GM19467 (cell line): ENCODE measurements around the gene APBA2.

Experiments used
- ATAC-seq: cut with Tn5 transposase; IDR thresholded peaks from one replicate; pipeline ENCODE4 v1.9.1; 2021; ENCODE audit warnings: mild to moderate bottlenecking, moderate library complexity; ENCODE audit not compliant: unreplicated experiment

Gene APBA2

GRCh38 chr15:29072444-29072843, 186.7 kb downstream of the APBA2 start:
- ATAC-seq, result no peak

DNA sequence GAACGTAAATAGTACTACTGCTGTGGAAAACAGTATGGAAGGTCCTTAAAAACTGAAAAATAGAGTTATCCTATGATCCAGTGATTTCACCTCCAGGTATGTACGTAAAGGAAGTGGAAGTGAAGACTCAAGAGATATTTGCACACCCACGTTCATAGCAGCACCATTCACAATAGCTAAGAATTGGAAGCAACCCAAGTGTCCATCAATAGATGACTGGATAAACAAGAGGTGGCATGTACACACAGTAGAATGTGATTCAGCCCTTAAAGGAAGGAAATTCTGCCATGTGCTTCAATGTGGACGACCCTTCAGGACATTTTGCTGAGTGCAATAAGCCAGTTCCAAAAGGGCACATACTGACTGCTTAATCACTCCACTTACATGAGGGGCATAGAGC, 188.3 kb downstream of the APBA2 start:
- ATAC-seq, result no peak

DNA sequence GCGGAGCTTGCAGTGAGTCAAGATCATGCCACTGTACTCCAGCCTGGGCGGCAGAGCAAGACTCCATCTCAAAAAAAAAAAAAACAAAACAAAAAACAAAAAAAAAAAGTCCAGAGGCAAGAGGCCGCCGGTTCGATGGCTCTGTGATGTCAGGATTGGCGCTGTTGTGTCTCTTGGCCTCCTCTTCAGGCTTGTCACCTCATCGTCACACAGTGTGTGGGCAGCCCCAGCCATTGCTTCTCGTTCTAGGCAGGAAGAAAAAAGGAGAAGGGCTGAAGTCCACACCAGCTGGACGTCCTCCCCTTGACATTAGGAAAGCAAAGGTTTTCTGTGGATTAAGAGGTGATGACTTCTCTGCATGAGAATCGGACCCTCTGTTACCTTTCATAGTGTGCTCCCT, 192.8 kb downstream of the APBA2 start:
- ATAC-seq, result no peak

DNA sequence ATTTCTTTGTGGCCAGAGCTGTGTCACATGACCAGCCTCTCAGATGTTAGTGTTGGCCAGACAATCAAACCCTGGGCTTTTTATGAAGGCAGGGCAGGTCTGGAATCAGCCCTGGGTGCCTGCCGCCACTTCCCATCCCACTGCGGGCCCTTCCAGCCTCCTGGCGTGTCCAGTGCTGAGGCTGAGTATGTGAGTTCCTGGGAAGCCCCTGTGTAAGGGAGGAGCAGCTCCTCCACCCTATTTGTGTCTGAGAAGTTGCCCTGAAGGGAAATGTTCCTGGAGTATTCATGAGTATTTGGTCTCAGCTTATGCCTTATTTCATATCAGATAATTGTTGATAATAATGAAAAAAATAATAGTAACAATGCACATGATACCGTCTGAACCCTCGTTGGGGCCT, 193.7 kb downstream of the APBA2 start:
- ATAC-seq, result no peak

- ATAC-seq, result no peak
Measured at GRCh38 chr15:29081781-29082180, 196.0 kb downstream of the APBA2 start.

DNA sequence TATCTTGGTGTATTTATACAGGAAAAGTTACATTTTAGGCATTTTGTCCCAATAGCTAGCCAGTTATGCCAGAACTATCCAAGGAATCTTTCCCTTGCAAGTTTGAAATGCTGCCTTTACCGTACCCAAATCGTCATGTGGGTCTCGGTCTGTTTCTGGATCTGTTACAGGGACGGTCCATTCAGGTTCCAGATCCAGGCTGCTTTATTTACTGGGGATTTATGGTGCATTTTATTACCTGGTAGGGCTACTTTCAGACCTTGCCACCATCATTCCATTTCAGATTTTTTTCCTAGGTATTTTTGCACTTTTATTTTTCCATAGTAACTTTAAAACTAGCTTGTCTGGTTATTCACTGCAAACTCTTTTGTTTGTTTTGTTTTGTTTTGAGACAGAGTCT, 197.4 kb downstream of the APBA2 start:
- no peak for ATAC-seq

DNA sequence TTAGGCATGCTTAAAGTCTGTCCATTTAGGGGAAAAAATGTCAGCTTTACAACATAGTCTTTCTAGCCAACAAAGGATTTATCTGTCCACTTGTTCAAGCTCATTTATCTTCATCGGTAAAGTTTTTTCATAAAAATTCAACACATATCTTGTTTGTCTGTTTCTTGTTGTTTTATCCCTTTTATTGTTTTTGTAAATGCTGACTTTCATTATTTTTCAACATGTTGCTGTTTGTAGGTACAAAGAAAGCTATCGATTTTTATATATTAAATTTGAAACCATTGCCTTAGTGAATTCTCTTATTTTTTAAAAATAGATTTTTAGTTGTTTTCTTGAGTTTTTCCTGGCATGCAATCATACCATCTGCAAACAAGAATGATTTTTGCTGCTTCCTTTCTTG, 198.1 kb downstream of the APBA2 start:
- ATAC-seq, result no peak

- ATAC-seq, result no peak
Measured at GRCh38 chr15:29086001-29086400, 200.2 kb downstream of the APBA2 start.

- ATAC-seq, result no peak
Measured at GRCh38 chr15:29086891-29087290, 201.1 kb downstream of the APBA2 start.

DNA sequence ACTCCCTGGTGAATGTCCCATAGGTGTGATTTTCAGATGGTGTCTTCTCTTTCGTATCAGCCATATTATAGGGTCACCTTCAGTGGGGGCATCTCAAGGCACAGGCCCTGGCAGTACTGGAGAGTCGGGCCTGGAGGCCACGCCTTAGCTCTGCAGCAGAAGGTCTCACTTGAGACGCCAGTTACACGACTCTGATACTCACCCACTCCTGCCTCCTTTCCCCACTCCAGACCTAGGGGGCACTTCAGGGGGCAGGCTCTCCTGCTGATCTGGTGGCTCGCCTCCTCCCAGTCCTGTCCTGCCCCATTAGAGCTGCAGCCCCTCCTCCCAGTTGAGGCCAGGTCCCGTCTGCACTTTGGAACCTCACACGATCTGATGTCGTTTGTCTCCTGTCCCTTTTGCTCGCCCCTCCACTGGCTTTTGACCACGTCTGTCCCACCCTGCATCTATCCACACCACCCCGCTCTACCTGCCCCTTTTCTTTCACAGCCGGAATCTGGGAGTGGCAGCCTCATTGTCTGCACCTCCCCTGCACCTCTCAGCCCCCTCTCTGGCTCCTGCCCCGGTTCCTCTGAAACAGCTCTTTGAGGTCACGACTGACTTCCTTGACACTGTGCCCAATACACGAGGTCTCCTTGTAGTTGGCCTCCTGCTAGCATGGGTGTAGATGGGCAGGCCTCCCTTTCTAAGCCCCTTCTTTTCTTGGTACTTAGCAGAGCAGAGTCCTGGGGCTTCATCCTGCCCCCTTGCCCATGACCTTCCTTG, 201.9 kb downstream of the APBA2 start:
- no peak for ATAC-seq

DNA sequence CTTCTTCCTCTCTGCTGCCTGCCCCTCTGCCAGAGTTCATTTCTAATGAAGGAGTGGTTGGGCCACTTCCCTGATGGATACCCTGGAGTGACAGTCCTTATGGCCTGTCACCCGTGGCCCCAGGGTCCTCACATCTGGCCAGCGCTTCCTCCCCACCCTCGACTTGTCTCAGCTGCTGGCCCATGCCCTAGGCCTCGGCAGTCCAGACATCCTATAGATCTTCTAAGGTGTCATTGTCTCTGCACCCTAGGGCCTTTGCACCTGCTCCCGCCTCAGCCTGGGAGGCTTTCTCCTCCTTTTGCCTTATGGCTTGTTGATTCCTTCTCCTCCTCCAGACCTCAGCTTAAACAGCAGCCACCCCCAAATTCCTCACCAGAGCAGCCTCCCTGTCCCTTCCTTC, 202.9 kb downstream of the APBA2 start:
- no peak for ATAC-seq

DNA sequence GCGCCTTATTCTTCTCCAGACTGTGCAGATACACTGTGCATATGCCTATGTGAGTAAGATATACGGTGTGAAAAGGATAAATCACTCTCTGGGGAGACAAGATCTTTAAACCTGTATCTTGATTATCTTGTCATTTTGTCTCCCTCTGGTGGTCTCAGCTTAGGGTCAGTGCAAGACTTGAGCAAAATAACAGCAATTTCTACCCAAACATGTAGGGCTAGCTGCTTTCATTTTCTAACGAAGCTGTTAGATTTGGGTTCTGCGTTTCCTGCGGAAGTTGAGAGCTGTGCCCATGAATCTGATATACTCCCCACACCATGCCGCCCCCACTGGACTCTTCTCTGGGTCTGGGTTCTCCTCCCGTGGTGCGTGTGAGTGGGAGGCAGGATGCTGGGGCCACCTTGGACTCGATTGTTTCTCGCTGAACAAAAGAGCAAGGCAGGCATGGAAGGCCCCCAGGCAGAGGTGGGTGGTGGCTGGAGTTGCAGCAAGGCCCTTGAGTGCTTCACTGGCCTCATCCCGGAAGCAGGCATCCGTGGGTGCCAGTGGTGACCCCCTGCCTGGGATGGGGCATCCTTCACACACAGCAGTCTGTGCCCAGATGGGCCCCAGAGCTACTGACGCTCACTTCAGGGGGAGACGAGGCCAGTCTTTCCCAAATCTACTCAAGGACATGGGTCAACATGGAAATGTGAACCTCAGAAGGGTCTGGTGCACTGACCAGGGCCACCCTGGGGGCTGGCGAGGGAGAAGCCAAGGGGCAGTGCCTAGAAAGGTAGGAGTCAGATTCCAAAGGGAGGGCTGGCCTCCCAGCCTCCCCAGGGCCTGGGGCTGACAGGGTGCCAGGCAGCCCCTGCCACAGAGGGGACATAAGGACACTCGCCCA, 204.2 kb downstream of the APBA2 start:
- ATAC-seq, result no peak

GRCh38 chr15:29090617-29091466, 205.1 kb downstream of the APBA2 start:
- ATAC-seq, result no peak

DNA sequence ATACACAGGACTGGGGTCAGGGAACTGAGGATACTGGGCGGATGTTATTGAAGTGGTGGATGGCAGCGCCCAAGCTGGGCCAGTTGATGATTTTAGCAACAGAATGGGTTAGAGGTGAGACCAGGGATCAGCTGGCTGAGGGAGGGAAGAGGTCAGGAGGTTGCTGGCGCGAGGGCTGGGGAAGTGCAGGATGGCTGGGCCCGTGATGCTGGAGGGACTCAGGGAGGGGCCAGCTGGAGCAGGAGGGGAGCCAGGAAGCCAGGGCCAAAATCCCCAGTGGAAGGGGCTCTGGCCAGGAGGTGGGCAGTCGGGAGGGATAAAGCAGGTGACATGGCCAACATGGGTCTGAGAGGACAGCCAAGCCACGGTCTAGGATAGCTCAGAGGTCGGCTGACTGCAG, 205.9 kb downstream of the APBA2 start:
- ATAC-seq, result no peak

- no peak for ATAC-seq
Measured at GRCh38 chr15:29092376-29093064, 206.7 kb downstream of the APBA2 start.

- ATAC-seq, result no peak
Measured at GRCh38 chr15:29093065-29093435, 207.3 kb downstream of the APBA2 start.

GRCh38 chr15:29093696-29094343, 208.0 kb downstream of the APBA2 start:
- no peak for ATAC-seq

DNA sequence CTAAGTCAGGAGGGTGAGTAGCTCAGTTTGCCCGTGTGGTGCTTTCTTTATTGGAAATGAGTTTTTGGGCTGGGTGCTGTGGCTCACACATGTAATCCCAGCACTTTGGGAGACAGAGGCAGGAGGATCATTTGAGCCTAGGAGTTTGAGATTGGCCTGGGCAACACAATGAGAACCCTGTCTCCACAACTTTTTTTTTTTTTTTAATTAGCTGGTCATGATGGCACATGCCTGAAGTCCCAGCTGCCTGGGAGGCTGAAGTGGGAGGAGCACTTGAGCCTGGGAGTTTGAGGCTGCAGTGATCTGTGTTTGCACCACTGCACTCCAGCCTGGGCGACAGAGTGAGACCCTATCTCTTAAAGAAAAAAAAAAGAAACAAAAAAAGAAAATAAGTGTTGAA, 208.9 kb downstream of the APBA2 start:
- ATAC-seq, result no peak

DNA sequence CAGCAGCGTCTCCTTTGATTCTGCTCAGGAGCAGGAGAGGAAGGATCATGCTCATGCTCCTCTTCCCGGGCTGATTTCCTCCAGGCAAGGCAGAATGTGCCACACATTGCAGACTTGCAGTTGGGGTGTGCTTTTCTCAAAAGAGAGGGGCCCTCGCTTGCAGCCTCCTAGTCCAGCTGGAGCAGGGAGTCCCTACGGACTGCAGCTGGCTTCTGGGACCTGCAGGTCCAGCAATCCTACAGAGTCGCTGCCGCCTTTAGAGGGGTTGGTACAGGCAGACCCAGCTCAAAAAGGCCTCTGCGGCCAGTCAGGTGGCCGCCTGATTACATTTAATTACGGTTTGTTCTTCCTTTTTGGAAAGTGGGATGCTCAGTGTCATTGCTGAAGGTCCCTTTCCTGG, 210.0 kb downstream of the APBA2 start:
- ATAC-seq, result no peak

DNA sequence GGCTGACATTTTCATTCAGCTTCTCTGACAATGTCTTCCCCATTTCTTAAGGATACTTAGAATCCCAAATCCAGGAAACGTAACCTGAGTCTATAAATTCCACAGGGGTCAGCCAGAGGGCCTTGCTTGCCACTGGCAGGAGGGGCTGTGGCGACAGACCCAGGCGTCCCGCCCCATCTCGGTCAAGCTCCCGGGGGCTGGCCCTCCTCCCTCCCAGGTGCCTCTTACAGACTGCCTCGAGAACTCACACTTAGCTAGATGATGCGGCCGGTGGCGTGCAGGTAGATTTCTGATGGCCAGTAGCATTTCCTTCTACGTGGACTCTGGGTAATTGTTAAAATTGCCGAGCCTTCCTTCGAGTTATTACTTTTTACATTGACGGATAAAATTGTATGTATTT, 211.4 kb downstream of the APBA2 start:
- no peak for ATAC-seq
